Measurements from ENCODE around the gene OSMR.

OSMR gene

DNA sequence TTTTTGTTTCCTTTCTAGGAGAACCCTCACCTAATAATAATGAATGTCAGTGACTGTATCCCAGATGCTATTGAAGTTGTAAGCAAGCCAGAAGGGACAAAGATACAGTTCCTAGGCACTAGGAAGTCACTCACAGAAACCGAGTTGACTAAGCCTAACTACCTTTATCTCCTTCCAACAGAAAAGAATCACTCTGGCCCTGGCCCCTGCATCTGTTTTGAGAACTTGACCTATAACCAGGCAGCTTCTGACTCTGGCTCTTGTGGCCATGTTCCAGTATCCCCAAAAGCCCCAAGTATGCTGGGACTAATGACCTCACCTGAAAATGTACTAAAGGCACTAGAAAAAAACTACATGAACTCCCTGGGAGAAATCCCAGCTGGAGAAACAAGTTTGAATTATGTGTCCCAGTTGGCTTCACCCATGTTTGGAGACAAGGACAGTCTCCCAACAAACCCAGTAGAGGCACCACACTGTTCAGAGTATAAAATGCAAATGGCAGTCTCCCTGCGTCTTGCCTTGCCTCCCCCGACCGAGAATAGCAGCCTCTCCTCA, 87.1 kb downstream of the OSMR start:
- DNase-seq, result no peak

GRCh38 chr5:38935437-38935836, 89.6 kb downstream of the OSMR start:
- no peak for DNase-seq

GRCh38 chr5:38936269-38936668, 90.5 kb downstream of the OSMR start:
- DNase-seq, result no peak

- DNase-seq, result no peak
These were observed 92.6 kb downstream of the OSMR start for GRCh38 chr5:38938424-38938823.

DNA sequence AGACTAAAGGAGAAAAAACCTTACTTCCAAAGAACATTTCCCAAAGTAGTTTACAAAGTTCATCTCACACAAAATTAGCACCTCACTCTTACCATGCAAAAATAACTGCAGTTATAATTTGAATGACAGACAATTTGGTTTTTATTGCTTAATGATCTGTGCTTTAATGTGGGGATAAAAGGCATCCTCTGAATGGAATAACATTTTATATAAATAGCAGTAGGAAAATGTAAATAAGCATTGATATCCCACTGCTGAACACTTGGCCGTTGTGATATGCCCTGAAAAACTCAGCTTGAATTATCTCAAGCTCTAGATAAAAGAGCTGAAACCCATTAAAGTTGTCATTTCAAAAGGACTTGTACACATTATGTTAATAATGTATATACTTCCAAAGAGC, 93.2 kb downstream of the OSMR start:
- DNase-seq, result no peak

GRCh38 chr5:38940230-38940858, 94.5 kb downstream of the OSMR start:
- DNase-seq, result no peak

- DNase-seq, result no peak
These were observed 96.1 kb downstream of the OSMR start for GRCh38 chr5:38941912-38942311.

GRCh38 chr5:38944282-38944681, 98.5 kb downstream of the OSMR start:
- no peak for DNase-seq

GRCh38 chr5:38948501-38948900, 102.7 kb downstream of the OSMR start:
- DNase-seq, result no peak

GRCh38 chr5:38953426-38954012, 107.7 kb downstream of the OSMR start:
- DNase-seq, result no peak

- no peak for DNase-seq
These were observed 115.9 kb downstream of the OSMR start for GRCh38 chr5:38961691-38962090.

DNA sequence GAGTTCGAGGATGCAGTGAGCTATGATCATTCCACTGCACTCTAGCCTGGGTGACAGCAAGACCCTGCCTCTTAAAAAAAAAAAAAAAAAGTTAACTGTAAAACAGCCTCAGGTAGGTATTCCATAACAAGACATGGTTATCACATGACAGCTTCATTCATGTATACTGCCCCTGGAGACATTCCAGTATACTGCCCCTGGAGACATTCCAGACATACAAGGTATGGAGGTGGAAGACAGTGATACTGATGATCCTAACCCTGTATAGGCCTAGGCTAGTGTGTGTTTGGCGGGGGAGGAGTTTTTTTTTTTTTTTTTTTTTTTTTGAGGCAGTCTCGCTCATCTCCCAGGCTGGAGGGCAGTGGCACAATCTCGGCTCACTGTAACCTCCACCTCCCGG, 122.9 kb downstream of the OSMR start:
- DNase-seq, result no peak

DNA sequence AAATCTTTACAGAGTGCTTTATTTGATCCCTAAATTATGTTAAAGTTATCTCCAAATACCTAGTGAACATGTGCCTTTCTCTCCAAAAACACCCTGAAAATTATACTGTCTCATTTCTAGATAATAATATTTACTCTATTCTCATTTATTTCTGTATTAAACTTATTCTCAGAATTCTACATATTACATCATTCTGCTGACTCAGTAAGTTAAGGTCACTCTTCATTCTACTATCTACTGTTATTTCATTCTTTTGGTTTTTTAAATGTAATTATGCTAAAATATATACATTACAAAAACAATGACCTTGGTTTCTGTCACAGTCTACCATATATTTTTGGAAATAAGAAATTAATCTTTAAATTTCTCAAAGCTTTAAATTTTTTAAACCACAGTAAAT, 132.2 kb downstream of the OSMR start:
- no peak for DNase-seq

DNA sequence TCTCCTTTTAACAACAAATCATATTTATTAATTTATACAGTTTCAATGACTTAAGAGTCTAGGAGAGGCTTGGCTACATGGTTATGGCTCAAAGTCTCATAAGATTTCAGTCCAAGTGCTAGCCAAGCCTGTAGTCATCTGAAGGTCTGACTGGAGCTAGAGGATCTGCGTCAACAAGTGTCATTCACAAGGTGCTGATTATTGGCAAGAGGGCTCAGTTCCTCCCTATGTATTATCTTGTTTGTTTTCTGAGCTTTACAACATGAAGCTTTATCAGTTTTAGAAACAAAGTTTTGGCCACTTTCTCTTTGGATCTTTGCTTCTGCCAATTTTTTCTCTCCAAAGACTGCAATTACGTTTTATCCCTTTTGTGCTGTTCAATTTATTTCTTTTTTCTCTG, 133.7 kb downstream of the OSMR start:
- DNase-seq, result no peak

Data from NCI-H526 (cell line).